Measurements from ENCODE around the gene NBEAL2. TPM values are rescaled to one million over a fixed set of nuclear protein-coding genes. Genes with fewer than 3 reads are reported as not detected.
"Not testable (repeated sequence)": the region's sequence is repeated elsewhere in the genome, so short reads cannot be mapped to it uniquely, and the experiment has no call there.

Gene NBEAL2
- total RNA-seq, 1 donor from 2014 or later: 202 TPM

GRCh38 chr3:47028146-47028545, 48.7 kb downstream of the NBEAL2 start:
- no peaks in the 10 kb centered on the region for H3K9me3 Mint-ChIP-seq (ENCODE audit: unreplicated experiment)
- H3K4me3 Mint-ChIP-seq (ENCODE audit: unreplicated experiment): no peak overlapping the region
- peaks cover 6% of the 10 kb centered on the region for H3K27me3 Mint-ChIP-seq (ENCODE audit: unreplicated experiment)
- TF ChIP-seq, protein P1, sequence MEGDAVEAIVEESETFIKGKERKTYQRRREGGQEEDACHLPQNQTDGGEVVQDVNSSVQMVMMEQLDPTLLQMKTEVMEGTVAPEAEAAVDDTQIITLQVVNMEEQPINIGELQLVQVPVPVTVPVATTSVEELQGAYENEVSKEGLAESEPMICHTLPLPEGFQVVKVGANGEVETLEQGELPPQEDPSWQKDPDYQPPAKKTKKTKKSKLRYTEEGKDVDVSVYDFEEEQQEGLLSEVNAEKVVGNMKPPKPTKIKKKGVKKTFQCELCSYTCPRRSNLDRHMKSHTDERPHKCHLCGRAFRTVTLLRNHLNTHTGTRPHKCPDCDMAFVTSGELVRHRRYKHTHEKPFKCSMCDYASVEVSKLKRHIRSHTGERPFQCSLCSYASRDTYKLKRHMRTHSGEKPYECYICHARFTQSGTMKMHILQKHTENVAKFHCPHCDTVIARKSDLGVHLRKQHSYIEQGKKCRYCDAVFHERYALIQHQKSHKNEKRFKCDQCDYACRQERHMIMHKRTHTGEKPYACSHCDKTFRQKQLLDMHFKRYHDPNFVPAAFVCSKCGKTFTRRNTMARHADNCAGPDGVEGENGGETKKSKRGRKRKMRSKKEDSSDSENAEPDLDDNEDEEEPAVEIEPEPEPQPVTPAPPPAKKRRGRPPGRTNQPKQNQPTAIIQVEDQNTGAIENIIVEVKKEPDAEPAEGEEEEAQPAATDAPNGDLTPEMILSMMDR (IDR thresholded peaks at IDR 0.05; ENCODE audit: unreplicated experiment): no peak
- DNase-seq (ENCODE audit: low spot score): no peak
- H3K27ac Mint-ChIP-seq (ENCODE audit: unreplicated experiment): no peak overlapping the region
- no peaks in the 10 kb centered on the region for H3K36me3 Mint-ChIP-seq (ENCODE audit: low read depth, unreplicated experiment)
- H3K4me1 Mint-ChIP-seq (ENCODE audit: unreplicated experiment): peaks cover 14% of the 10 kb centered on the region

- TF ChIP-seq, protein P1 (IDR thresholded peaks at IDR 0.05; ENCODE audit: unreplicated experiment): no peak
- Mint-ChIP-seq H3K36me3 (ENCODE audit: low read depth, unreplicated experiment) (no peaks in the 10 kb centered on the region), H3K9me3 (ENCODE audit: unreplicated experiment) (no peaks in the 10 kb centered on the region), H3K27ac (ENCODE audit: unreplicated experiment) (no peak overlapping the region), H3K4me1 (ENCODE audit: unreplicated experiment) (peaks cover 14% of the 10 kb centered on the region), H3K27me3 (ENCODE audit: unreplicated experiment) (peaks cover 6% of the 10 kb centered on the region), H3K4me3 (ENCODE audit: unreplicated experiment) (no peak overlapping the region)
- DNase-seq (ENCODE audit: low spot score): no peak
These were observed 49.2 kb downstream of the NBEAL2 start for GRCh38 chr3:47028667-47029066.

GRCh38 chr3:47031041-47031440, 51.6 kb downstream of the NBEAL2 start:
- H3K27me3 Mint-ChIP-seq (ENCODE audit: unreplicated experiment); DNase-seq (ENCODE audit: low spot score); H3K4me3 Mint-ChIP-seq (ENCODE audit: unreplicated experiment); H3K27ac Mint-ChIP-seq (ENCODE audit: unreplicated experiment); H3K4me1 Mint-ChIP-seq (ENCODE audit: unreplicated experiment); H3K9me3 Mint-ChIP-seq (ENCODE audit: unreplicated experiment): not testable (repeated sequence)
- H3K36me3 Mint-ChIP-seq (ENCODE audit: low read depth, unreplicated experiment): peaks cover 18% of the 10 kb centered on the region

GRCh38 chr3:47034868-47035489, 55.5 kb downstream of the NBEAL2 start:
- H3K4me3 Mint-ChIP-seq (ENCODE audit: unreplicated experiment): no peak overlapping the region
- TF ChIP-seq, protein P1 (IDR thresholded peaks at IDR 0.05; ENCODE audit: unreplicated experiment): no peak
- no peak overlapping the region for H3K27ac Mint-ChIP-seq (ENCODE audit: unreplicated experiment)
- H3K9me3 Mint-ChIP-seq (ENCODE audit: unreplicated experiment): no peaks in the 10 kb centered on the region
- DNase-seq (ENCODE audit: low spot score): no peak
- H3K4me1 Mint-ChIP-seq (ENCODE audit: unreplicated experiment): no peaks in the 10 kb centered on the region
- H3K36me3 Mint-ChIP-seq (ENCODE audit: low read depth, unreplicated experiment): peaks cover 29% of the 10 kb centered on the region
- H3K27me3 Mint-ChIP-seq (ENCODE audit: unreplicated experiment): peaks cover 3% of the 10 kb centered on the region

DNA sequence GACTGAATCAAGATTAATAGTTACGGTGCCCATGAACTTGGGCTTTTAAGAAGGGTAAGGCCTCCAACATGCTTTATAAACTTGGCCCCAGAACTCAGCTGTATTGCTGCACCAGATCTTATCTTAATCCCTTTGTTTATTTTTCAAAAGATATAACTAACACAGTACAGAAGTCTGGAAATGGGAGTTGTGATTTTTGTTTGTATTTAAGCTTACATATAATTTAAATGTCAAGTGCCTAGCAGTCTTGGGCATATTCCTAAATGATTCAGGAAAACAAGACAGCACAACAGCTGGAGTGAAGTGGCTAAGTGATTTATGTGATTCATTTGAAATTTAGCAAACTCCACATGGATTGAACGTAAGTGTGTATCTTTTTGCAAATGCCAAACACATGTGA, 56.2 kb downstream of the NBEAL2 start:
- no peaks in the 10 kb centered on the region for H3K9me3 Mint-ChIP-seq (ENCODE audit: unreplicated experiment)
- H3K4me1 Mint-ChIP-seq (ENCODE audit: unreplicated experiment): no peaks in the 10 kb centered on the region
- peaks cover 35% of the 10 kb centered on the region for H3K36me3 Mint-ChIP-seq (ENCODE audit: low read depth, unreplicated experiment)
- peaks cover 3% of the 10 kb centered on the region for H3K27me3 Mint-ChIP-seq (ENCODE audit: unreplicated experiment)
- H3K27ac Mint-ChIP-seq (ENCODE audit: unreplicated experiment): no peak overlapping the region
- DNase-seq (ENCODE audit: low spot score): no peak
- no peak overlapping the region for H3K4me3 Mint-ChIP-seq (ENCODE audit: unreplicated experiment)
- TF ChIP-seq, protein P1 (IDR thresholded peaks at IDR 0.05; ENCODE audit: unreplicated experiment): no peak
